GM21576 (cell line): Measurements from ENCODE around the gene FITM2.
"Not testable (repeated sequence)": the region's sequence is repeated elsewhere in the genome, so short reads cannot be mapped to it uniquely, and the experiment has no call there.

ENCODE experiments used
- ATAC-seq: cut with Tn5 transposase; IDR thresholded peaks from one replicate; pipeline ENCODE4 v1.9.1; 2021; ENCODE audit warnings: mild to moderate bottlenecking, moderate library complexity; ENCODE audit not compliant: unreplicated experiment

FITM2 gene

GRCh38 chr20:44334306-44334705 lies 23.3 kb upstream of the FITM2 start:
- no peak for ATAC-seq

DNA sequence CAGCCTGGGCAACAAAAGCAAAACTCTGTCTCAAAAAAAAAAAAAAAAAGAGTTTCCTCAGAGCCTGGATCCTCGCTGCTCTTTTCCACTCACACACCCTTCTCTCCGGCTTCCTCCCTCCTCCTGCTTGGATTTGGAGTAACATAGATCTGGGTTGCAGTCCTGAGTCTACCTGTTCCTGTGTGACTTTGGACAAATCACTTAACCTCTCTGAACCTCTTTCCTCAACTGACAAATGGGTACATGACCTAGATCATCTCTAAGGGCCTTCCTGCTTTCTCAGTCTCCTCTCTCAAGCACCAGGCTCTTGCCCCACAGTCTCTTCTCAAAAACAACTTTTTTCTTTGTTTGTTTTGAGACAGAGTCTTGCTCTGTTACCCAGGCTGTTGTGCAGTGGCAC lies 20.2 kb upstream of the FITM2 start:
- ATAC-seq, result no peak

GRCh38 chr20:44328428-44328827 lies 17.4 kb upstream of the FITM2 start:
- no peak for ATAC-seq

DNA sequence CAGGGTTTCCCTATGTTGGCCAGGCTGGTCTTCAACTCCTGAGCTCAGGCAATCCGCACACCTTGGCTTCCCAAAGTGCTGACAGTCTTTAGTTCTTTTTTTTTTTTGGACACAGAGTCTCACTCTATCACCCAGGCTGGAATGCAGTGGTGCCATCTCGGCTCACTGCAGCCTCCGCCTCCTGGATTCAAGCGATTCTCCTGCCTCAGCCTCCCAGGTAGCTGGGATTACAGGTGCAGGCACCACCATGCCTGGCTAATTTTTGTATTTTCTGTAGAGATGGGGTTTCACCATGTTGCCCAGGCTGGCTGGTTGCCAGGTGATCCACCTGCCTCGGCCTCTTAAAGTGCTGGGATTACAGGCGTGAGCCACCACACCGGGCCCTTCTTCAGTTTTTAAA lies 16.7 kb upstream of the FITM2 start:
- not testable (repeated sequence) for ATAC-seq

DNA sequence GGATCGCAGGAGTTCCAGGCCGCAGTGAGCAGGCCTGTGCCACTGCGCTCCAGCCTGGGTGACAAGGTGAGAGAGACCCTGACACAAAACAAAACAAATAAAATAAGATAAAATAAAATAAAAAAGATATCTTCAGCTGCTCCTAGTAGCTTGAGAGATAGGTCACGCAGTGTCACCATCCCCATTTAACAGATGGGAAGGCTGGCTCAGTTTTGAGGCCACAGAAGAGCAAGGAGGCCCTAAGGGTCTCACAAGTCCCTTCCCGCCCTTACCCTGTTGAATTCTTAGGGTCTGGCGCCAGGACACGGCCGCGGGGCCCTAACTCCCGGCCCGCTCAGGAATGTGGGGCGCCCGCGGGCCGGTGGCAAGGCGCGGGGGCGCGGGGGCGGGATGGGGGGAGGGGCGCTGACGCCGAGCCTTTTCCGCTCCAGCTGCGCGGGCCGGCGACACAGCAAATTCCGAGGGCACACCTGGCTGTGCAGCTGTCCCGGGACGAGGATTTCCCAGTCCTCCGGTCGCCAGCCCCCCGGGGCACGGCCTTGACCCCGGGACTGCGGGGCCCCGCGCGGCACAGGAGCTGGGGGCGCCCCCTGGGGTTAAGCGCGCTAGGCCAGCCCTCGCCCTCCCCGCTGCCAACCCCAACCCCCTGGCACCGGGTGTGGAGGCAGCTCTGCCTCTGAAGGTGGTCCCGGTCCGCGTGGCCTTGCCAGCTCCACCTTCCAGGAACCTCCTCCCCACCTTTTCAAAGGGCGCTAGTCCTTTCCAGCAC lies 15.6 kb upstream of the FITM2 start:
- ATAC-seq, result no peak

DNA sequence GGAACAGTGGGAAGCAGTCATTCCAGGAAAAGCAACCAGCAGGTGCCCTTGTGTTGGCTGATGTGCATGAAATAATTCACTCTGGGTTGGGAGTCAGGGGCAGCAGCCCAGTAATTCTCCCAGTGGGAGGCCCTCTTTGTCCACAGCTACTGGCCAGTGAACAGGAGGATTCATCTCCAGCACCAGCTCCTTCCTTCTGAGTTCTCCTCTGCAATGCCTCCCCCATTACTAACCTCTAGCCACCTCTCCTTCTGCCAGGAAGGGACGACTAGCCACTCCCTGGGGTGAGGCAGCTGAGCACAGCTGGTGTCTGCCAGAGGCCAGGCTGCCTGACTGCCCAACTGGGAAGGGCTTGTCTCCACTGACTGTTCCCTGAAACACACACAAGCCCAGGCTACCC lies 13.3 kb upstream of the FITM2 start:
- ATAC-seq, result no peak

DNA sequence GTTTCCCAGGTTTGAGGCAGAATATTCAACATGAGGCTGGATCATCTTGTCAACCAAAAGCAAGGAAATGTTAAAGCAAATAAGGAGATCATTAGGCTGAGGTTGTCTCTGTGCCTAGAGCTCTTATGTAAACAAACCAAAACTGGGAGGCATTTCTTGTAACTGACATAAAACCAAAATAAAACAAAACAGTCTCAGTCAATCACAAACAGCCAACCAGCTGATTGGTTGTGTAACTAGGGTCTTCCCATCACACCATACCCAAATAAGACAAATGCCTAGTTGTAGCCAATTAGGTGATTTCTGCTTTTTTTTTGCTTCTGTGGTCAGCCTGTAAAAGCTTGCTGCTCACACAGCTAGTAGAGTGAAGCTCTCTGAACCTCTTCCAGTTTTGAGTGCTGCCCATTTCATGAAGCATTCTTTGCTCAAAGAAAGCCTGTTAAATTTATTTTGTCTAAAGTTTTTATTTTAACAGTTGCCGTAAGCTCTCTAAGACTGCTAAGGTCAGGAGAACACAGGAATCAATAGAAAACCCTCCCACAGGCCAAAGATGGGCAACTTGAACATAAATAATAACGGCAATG lies 8.9 kb upstream of the FITM2 start:
- ATAC-seq, result no peak

DNA sequence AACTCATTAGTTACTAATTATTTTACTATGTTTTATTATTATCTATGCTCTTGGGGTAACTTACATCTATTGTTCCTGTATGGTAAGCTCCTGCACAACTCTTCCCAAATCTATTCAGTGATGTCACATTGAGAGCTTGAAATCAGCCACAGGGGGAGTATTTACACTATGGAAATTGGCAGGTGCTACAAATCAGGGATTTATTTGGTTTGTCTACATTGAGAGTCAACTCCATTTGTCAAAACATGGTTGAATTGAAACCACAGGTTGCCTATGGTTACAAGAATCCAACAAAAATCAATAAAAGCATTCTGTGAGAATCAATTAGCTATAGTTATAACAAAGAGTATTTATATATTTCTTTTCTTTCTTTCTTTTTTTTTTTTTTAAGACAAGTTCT lies 3.9 kb upstream of the FITM2 start:
- ATAC-seq, result no peak

GRCh38 chr20:44309763-44310663 lies 989 bp downstream of the FITM2 start:
- peak; percentile 13 for ATAC-seq

- ATAC-seq, result no peak
Observed at GRCh38 chr20:44306927-44307326, 4.1 kb downstream of the FITM2 start.

GRCh38 chr20:44304383-44304782 lies 6.6 kb downstream of the FITM2 start:
- no peak for ATAC-seq

DNA sequence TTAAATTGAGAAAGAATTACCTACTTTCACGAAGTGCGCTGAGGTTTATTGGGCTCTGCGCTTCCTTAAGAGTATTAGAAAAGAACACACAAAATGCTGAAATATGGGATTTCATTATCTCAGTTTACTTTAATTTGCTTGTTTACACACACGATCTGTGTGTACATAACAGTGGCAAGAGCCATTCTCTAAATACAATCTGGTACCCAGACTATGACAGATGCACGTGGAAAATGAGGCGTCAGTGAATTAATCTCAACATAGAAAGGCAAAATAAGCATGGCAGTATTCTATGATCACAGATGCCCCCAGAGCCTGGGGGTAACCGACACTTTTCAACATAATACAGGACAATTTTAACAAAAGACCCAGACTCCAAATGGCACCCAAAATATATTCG lies 8.3 kb downstream of the FITM2 start:
- no peak for ATAC-seq

- no peak for ATAC-seq
Observed at GRCh38 chr20:44302026-44302669, 8.9 kb downstream of the FITM2 start.

DNA sequence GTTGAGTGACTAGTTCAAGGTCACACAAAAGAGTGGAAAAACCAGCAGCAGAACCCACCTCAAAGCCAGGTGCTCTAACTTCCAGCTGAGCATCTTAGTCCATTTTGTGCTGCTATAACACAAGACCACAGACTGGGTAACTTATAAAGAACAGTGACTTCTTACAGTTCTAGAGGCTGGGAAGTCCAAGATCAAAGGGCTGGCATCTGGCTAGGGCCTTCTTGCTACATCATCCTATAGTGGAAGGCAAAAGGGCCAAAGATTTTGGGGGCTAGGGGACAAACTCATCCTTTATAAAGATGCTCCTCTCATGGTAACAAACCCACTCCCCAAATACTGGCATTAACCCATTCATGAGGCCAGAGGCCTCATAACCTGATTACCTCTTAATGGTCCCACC lies 9.7 kb downstream of the FITM2 start:
- ATAC-seq, result no peak

- ATAC-seq, result not testable (repeated sequence)
Observed at GRCh38 chr20:44299011-44299535, 11.9 kb downstream of the FITM2 start.

DNA sequence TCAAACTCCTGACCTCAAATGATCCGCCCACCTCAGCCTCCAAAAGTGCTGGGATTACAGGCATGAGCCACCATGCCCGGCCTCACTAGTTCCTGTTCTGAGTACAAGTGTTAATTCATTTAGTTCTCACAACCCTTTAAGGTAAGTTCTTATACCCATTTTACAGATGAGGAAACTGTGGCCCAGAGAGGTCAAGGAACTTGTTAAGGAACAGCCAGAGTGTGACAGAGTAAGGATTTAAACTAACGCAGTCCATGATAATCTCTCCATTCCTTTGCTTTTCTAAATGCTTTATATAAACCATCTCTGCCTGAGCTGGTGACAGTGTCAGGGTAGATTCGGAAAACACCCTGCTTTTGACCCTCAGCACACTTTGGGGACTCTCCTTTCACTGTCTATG lies 13.3 kb downstream of the FITM2 start:
- no peak for ATAC-seq

GRCh38 chr20:44296011-44296410 lies 15.0 kb downstream of the FITM2 start:
- no peak for ATAC-seq

DNA sequence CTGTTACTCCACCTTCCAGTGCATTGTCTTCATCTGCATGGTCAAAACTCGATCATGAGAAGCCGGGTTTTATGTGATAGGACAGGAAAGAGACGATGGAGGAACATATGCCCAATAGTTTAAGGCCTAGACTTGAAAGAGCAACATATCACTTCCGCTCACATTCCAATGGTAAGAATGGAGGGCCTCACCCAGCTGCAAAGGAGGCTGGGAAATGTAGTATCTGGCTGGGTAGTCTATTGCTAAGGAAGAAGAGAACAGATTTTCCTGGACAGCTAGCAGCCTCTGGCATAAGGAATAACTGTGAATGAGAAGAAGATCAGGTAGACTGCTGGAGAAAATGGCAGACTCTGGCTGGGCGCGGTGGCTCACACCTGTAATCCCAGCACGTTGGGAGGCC lies 19.2 kb downstream of the FITM2 start:
- no peak for ATAC-seq

DNA sequence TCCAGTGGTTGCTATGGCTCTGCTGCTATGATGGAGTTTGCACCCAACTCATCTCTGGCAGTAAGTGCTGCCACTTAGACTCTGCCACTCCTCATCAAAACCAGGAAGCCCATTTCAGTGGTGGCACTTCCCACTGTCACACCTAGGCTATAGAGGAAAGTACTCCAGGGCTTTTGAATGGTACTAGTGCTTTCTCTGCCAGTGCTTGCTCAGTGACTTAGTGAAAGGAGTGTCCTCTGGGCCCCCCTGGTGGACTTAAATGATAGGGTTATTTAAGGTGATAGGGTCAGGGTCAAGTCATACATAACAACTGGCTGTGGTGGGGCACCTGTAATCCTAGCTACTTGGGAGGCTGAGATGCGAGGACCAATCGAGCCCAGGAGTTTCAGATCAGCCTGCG lies 22.8 kb downstream of the FITM2 start:
- ATAC-seq, result no peak

DNA sequence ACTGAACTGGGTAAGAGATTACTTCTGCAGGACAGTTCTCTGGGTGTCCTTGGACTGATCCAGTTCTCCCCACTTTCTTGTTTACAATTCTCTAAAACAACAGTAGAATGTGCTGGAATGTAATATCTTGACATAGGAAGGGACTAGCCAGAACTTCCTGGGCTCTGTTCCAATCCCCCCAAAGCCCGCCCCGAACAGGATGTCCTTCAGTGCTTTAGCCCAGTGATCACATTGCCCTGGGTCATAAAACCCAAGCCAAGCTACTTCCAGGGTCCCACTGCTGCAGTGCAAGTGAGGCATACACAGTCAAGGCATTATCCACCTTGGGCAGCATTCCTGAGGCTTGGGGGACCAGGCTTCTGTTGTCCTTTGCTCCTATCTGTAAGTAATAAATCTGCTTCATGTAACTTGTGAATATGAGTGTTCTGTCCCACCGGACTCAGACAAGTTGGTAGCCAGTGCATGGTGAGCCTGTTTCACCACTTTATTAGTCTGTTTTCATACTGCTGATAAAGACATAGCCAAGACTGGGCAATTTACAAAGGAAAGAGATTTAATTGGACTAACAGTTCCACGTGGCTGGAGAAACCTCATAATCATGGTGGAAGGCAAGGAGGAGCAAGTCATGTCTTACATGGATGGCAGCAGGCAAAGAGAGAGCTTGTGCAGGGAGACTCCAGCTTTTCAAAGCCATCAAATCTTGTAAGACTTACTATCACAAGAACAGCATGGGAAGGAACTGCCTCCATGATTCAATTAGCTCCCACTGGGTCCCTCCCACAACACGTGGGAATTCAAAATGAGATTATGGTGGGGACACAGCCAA lies 23.5 kb downstream of the FITM2 start:
- no peak for ATAC-seq
